GM23338 (cell line): ENCODE data around the gene PRPF40B. TPM values are rescaled to one million over a fixed set of nuclear protein-coding genes. Genes with fewer than 3 reads are reported as not detected.
"Not testable (repeated sequence)": the region's sequence is repeated elsewhere in the genome, so short reads cannot be mapped to it uniquely, and the experiment has no call there.

Experiments used
- ATAC-seq: fragments of 200-7000 bp; cut with Tn5 transposase; 3 replicates; pipeline ENCODE4 v1.9.1; 2020
- DNase-seq: peaks from one replicate; pipeline ENCODE4 v3.0.0-alpha.2; 2015; ENCODE audit warnings: low spot score
- H2AFZ ChIP-seq: fragments of 200-600 bp; sonication (generic); 2 replicates; pipeline ENCODE4 v1.8.0; 2016; ENCODE audit warnings: antibody characterized with exemption, mild to moderate bottlenecking, moderate library complexity
- H3F3A ChIP-seq: fragments of 200-600 bp; sonication (generic); replicated peaks from 2 replicates; pipeline ENCODE4 v1.8.0; 2017; ENCODE audit warnings: antibody characterized with exemption, mixed run types, low read depth
- H3K27ac ChIP-seq: fragments of 200-600 bp; sonication (generic); 2 replicates; pipeline ENCODE4 v1.6.1; 2016; ENCODE audit warnings: low read depth
- H3K27me3 ChIP-seq: fragments of 200-600 bp; sonication (generic); 2 replicates; pipeline ENCODE4 v1.8.0; 2016; ENCODE audit warnings: mild to moderate bottlenecking, mixed run types, moderate library complexity; ENCODE audit not compliant: insufficient read depth
- H3K36me3 ChIP-seq: fragments of 200-600 bp; sonication (generic); 2 replicates; pipeline ENCODE4 v1.8.0; 2016; ENCODE audit warnings: mild to moderate bottlenecking; ENCODE audit not compliant: insufficient read depth
- H3K4me1 ChIP-seq: fragments of 200-600 bp; sonication (generic); 2 replicates; pipeline ENCODE4 v1.8.0; 2016; ENCODE audit warnings: mild to moderate bottlenecking, moderate library complexity; ENCODE audit not compliant: insufficient read depth
- H3K4me2 ChIP-seq: fragments of 200-600 bp; sonication (generic); 2 replicates; pipeline ENCODE4 v1.7.1; 2017; ENCODE audit warnings: mixed run types
- H3K4me3 ChIP-seq: fragments of 200-600 bp; sonication (generic); 2 replicates; pipeline ENCODE4 v1.6.1; 2016; ENCODE audit warnings: mixed run types
- H3K79me2 ChIP-seq: fragments of 200-600 bp; sonication (generic); replicated peaks from 2 replicates; pipeline ENCODE4 v1.8.0; 2017; ENCODE audit warnings: mild to moderate bottlenecking; ENCODE audit not compliant: insufficient read depth
- H3K9me2 ChIP-seq: fragments of 200-600 bp; sonication (generic); 2 replicates; pipeline ENCODE4 v1.8.0; 2017; ENCODE audit not compliant: insufficient read depth
- H4K20me1 ChIP-seq: fragments of 200-600 bp; sonication (generic); replicated peaks from 2 replicates; pipeline ENCODE4 v1.8.0; 2017; ENCODE audit warnings: mild to moderate bottlenecking; ENCODE audit not compliant: insufficient read depth
- H3K27ac Mint-ChIP-seq: 2 replicates; pipeline ENCODE4 v1.8.0; 2020; ENCODE audit warnings: inconsistent platforms, mild to moderate bottlenecking, moderate library complexity, mixed read lengths
- H3K27me3 Mint-ChIP-seq: 3 replicates; pipeline ENCODE4 v1.8.0; 2022; ENCODE audit warnings: low read depth, mild to moderate bottlenecking, moderate library complexity, mixed read lengths, inconsistent platforms; ENCODE audit not compliant: insufficient read depth, poor library complexity
- H3K36me3 Mint-ChIP-seq: 3 replicates; pipeline ENCODE4 v1.8.0; 2021; ENCODE audit warnings: low read depth, mild to moderate bottlenecking, inconsistent platforms, moderate library complexity, mixed read lengths
- H3K4me1 Mint-ChIP-seq: 3 replicates; pipeline ENCODE4 v1.8.0; 2020; ENCODE audit warnings: mild to moderate bottlenecking, inconsistent platforms, mixed read lengths
- H3K4me3 Mint-ChIP-seq: 3 replicates; pipeline ENCODE4 v1.8.0; 2021; ENCODE audit warnings: moderate library complexity, mild to moderate bottlenecking, inconsistent platforms, mixed read lengths
- H3K9me3 Mint-ChIP-seq: 3 replicates; pipeline ENCODE4 v1.8.0; 2020; ENCODE audit warnings: moderate library complexity, mild to moderate bottlenecking, inconsistent platforms, mixed read lengths
- EZH2 ChIP-seq: fragments of 200-600 bp; sonication (generic); IDR thresholded peaks from one replicate; pipeline ENCODE4 v1.8.0; 2017; ENCODE audit warnings: antibody characterized with exemption, mild to moderate bottlenecking, low read depth; ENCODE audit not compliant: unreplicated experiment
- JUNB ChIP-seq: IDR thresholded peaks from one replicate; pipeline ENCODE4 v1.6.1; 2016; ENCODE audit warnings: antibody characterized with exemption; ENCODE audit not compliant: unreplicated experiment
- ZNF114 ChIP-seq: fragments of 250-450 bp; sonication (Bioruptor Pico); IDR thresholded peaks from 2 replicates; pipeline ENCODE4 v1.5.0; 2020; ENCODE audit warnings: mild to moderate bottlenecking, moderate library complexity
- polyA plus RNA-seq: library from polyadenylated mRNA; unstranded; fragments of >200 nt; fragmentation: Nextera tagmentation; extraction: Ambion mirVana; gene quantifications from 2 replicates; pipeline ENCODE4 v1.2.1, GENCODE V29; 2016
- total RNA-seq: library from RNA; depleted of rRNA; stranded (reverse); fragments of >200 nt; shearing (Covaris generic); gene quantifications from 2 replicates; pipeline ENCODE4 v1.2.3, GENCODE V29; 2014
- TF ChIP-seq, protein P1 (sequence below): fragments of 250-450 bp; sonication (Bioruptor Pico); IDR thresholded peaks from 2 replicates; pipeline ENCODE4 v1.5.0; 2020; ENCODE audit warnings: mild to moderate bottlenecking, moderate library complexity
- TF ChIP-seq, protein P2 (sequence below): IDR thresholded peaks from one replicate; pipeline ENCODE4 v1.6.1; 2018; ENCODE audit warnings: antibody characterized with exemption; ENCODE audit not compliant: unreplicated experiment
- TF ChIP-seq, protein P3 (sequence below), 2 experiments: fragments of 200-600 bp in 1 of 2; sonication (generic) in 1 of 2; conservative IDR thresholded peaks; 2 replicates each; pipeline versions ENCODE4 v1.5.1 to v1.6.1; 2016 to 2017; ENCODE audit warnings: antibody characterized with exemption in 2 of 2, low read depth in 2 of 2, mild to moderate bottlenecking in 2 of 2, moderate library complexity in 1 of 2

Gene PRPF40B
- total and polyA plus RNA-seq, 2 experiments from 2014 or later: 17.9 to 19.0 TPM

DNA sequence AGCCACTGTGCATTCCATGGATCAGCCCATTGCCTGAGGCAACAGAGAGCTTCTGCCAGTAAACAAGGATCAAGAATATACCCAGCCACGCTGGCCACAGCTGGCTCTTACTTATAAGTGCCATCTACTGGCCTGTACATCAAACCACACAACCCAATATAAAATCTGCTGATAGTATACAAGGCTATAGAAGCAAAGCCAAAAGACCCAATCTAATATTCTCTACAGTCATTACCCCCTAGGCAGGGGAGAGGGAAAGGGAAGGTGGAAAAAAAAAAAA is 13.5 kb upstream of the PRPF40B start:
- no peak overlapping the region for H3K27ac ChIP-seq
- ATAC-seq (peak; percentile 23; the same call in 1 of the 3 replicates), DNase-seq (no peak)
- H3K4me2 ChIP-seq: no peak overlapping the region
- H3K4me1 ChIP-seq: 0 out of 2 replicates have a peak, but pooled peaks cover 4% of the 10 kb centered on the region
- TF ChIP-seq, protein P1, sequence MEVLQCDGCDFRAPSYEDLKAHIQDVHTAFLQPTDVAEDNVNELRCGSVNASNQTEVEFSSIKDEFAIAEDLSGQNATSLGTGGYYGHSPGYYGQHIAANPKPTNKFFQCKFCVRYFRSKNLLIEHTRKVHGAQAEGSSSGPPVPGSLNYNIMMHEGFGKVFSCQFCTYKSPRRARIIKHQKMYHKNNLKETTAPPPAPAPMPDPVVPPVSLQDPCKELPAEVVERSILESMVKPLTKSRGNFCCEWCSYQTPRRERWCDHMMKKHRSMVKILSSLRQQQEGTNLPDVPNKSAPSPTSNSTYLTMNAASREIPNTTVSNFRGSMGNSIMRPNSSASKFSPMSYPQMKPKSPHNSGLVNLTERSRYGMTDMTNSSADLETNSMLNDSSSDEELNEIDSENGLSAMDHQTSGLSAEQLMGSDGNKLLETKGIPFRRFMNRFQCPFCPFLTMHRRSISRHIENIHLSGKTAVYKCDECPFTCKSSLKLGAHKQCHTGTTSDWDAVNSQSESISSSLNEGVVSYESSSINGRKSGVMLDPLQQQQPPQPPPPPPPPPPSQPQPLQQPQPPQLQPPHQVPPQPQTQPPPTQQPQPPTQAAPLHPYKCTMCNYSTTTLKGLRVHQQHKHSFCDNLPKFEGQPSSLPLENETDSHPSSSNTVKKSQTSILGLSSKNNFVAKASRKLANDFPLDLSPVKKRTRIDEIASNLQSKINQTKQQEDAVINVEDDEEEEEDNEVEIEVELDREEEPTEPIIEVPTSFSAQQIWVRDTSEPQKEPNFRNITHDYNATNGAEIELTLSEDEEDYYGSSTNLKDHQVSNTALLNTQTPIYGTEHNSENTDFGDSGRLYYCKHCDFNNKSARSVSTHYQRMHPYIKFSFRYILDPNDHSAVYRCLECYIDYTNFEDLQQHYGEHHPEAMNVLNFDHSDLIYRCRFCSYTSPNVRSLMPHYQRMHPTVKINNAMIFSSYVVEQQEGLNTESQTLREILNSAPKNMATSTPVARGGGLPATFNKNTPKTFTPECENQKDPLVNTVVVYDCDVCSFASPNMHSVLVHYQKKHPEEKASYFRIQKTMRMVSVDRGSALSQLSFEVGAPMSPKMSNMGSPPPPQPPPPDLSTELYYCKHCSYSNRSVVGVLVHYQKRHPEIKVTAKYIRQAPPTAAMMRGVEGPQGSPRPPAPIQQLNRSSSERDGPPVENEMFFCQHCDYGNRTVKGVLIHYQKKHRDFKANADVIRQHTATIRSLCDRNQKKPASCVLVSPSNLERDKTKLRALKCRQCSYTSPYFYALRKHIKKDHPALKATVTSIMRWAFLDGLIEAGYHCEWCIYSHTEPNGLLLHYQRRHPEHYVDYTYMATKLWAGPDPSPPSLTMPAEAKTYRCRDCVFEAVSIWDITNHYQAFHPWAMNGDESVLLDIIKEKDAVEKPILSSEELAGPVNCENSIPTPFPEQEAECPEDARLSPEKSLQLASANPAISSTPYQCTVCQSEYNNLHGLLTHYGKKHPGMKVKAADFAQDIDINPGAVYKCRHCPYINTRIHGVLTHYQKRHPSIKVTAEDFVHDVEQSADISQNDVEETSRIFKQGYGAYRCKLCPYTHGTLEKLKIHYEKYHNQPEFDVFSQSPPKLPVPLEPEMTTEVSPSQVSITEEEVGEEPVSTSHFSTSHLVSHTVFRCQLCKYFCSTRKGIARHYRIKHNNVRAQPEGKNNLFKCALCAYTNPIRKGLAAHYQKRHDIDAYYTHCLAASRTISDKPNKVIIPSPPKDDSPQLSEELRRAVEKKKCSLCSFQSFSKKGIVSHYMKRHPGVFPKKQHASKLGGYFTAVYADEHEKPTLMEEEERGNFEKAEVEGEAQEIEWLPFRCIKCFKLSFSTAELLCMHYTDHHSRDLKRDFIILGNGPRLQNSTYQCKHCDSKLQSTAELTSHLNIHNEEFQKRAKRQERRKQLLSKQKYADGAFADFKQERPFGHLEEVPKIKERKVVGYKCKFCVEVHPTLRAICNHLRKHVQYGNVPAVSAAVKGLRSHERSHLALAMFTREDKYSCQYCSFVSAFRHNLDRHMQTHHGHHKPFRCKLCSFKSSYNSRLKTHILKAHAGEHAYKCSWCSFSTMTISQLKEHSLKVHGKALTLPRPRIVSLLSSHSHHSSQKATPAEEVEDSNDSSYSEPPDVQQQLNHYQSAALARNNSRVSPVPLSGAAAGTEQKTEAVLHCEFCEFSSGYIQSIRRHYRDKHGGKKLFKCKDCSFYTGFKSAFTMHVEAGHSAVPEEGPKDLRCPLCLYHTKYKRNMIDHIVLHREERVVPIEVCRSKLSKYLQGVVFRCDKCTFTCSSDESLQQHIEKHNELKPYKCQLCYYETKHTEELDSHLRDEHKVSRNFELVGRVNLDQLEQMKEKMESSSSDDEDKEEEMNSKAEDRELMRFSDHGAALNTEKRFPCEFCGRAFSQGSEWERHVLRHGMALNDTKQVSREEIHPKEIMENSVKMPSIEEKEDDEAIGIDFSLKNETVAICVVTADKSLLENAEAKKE (CRISPR knock-in tag): no peak
- TF ChIP-seq, protein P2, sequence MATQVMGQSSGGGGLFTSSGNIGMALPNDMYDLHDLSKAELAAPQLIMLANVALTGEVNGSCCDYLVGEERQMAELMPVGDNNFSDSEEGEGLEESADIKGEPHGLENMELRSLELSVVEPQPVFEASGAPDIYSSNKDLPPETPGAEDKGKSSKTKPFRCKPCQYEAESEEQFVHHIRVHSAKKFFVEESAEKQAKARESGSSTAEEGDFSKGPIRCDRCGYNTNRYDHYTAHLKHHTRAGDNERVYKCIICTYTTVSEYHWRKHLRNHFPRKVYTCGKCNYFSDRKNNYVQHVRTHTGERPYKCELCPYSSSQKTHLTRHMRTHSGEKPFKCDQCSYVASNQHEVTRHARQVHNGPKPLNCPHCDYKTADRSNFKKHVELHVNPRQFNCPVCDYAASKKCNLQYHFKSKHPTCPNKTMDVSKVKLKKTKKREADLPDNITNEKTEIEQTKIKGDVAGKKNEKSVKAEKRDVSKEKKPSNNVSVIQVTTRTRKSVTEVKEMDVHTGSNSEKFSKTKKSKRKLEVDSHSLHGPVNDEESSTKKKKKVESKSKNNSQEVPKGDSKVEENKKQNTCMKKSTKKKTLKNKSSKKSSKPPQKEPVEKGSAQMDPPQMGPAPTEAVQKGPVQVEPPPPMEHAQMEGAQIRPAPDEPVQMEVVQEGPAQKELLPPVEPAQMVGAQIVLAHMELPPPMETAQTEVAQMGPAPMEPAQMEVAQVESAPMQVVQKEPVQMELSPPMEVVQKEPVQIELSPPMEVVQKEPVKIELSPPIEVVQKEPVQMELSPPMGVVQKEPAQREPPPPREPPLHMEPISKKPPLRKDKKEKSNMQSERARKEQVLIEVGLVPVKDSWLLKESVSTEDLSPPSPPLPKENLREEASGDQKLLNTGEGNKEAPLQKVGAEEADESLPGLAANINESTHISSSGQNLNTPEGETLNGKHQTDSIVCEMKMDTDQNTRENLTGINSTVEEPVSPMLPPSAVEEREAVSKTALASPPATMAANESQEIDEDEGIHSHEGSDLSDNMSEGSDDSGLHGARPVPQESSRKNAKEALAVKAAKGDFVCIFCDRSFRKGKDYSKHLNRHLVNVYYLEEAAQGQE: no peak
- TF ChIP-seq, protein P3, sequence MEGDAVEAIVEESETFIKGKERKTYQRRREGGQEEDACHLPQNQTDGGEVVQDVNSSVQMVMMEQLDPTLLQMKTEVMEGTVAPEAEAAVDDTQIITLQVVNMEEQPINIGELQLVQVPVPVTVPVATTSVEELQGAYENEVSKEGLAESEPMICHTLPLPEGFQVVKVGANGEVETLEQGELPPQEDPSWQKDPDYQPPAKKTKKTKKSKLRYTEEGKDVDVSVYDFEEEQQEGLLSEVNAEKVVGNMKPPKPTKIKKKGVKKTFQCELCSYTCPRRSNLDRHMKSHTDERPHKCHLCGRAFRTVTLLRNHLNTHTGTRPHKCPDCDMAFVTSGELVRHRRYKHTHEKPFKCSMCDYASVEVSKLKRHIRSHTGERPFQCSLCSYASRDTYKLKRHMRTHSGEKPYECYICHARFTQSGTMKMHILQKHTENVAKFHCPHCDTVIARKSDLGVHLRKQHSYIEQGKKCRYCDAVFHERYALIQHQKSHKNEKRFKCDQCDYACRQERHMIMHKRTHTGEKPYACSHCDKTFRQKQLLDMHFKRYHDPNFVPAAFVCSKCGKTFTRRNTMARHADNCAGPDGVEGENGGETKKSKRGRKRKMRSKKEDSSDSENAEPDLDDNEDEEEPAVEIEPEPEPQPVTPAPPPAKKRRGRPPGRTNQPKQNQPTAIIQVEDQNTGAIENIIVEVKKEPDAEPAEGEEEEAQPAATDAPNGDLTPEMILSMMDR (conservative IDR thresholded peaks at IDR 0.05; ENCODE audit: low read depth in 2 of 2): peak in 1 of 2 experiments; percentile 39; a peak in 3 of 4 replicates
- TF ChIP-seq EZH2 (no peak), ZNF114 (CRISPR knock-in tag) (no peak), JUNB (no peak)
- no peak overlapping the region for H3K4me3 ChIP-seq
- no peaks in the 10 kb centered on the region for H3K9me2 ChIP-seq
- no peaks in the 10 kb centered on the region; the same call in 2 of the 3 replicates for H3K9me3 Mint-ChIP-seq
- no peaks in the 10 kb centered on the region for H3K79me2 ChIP-seq
- H3K27ac Mint-ChIP-seq: no peak overlapping the region
- H3K4me1 Mint-ChIP-seq: peaks cover 5% of the 10 kb centered on the region; the same call in 1 of the 3 replicates
- no peaks in the 10 kb centered on the region for H3F3A ChIP-seq
- no peaks in the 10 kb centered on the region for H3K36me3 Mint-ChIP-seq
- peaks cover 8% of the 10 kb centered on the region for H3K27me3 Mint-ChIP-seq
- H3K36me3 ChIP-seq: no peaks in the 10 kb centered on the region
- H2AFZ ChIP-seq: no peak overlapping the region
- no peaks in the 10 kb centered on the region for H4K20me1 ChIP-seq
- no peaks in the 10 kb centered on the region for H3K27me3 ChIP-seq
- H3K4me3 Mint-ChIP-seq: no peak overlapping the region

DNA sequence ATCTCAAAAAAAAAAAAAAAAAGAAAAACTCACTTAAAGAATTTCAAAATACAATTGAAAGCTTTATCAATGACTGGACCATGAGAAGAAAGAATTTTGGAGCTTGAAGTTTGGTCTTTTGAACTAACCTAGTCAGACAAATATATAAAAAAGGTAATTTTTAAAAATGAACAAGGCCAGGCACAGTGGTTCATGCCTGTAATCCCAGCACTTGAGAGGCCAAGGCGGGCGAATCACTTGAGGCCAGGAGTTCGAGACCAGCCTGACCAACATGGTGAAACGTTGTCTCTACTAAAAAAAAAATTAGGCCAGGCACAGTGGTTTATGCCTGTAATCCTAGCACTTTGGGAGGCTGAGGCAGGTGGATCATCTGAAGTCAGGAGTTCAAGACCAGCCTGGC is 12.6 kb upstream of the PRPF40B start:
- H3K9me2 ChIP-seq, H3K27me3 Mint-ChIP-seq, H4K20me1 ChIP-seq, H3K4me3 Mint-ChIP-seq, H3K4me1 Mint-ChIP-seq, H3K4me1 ChIP-seq, H3K36me3 ChIP-seq, H3K4me2 ChIP-seq, DNase-seq, H3K36me3 Mint-ChIP-seq, H3K27me3 ChIP-seq, H3K9me3 Mint-ChIP-seq, H3K4me3 ChIP-seq, H3K27ac Mint-ChIP-seq, H3K79me2 ChIP-seq, ATAC-seq, H2AFZ ChIP-seq, H3F3A ChIP-seq, H3K27ac ChIP-seq: not testable (repeated sequence)
